Peyer's patch (tissue), 4 donors: ENCODE data around the gene OSBPL6.

Experiments
- CTCF ChIP-seq, 6 experiments: fragments of 450-650 bp in 4 of 6; fragments of 200-600 bp in 2 of 6; sonication (generic) in 1 of 6; IDR thresholded peaks; one replicate each; pipeline ENCODE4 v1.5.1; 2017 to 2019; ENCODE audit warnings: antibody characterized with exemption in 6 of 6, mild to moderate bottlenecking in 3 of 6, moderate library complexity in 1 of 6
- POLR2A ChIP-seq, 2 donors: fragments of 450-650 bp; IDR thresholded peaks; one replicate each; pipeline ENCODE4 v1.5.1; 2017; ENCODE audit warnings: antibody characterized with exemption in 2 of 2, mild to moderate bottlenecking in 2 of 2, moderate library complexity in 2 of 2

- no peak for TF ChIP-seq CTCF (IDR thresholded peaks at IDR 0.05)
- TF ChIP-seq POLR2A (IDR thresholded peaks at IDR 0.05) = no peak
Measured at GRCh38 chr2:178344121-178344520, 149.8 kb downstream of the OSBPL6 start.
